ENCODE measurements around the gene TSNAXIP1. TPM values are rescaled to one million over a fixed set of nuclear protein-coding genes. Genes with fewer than 3 reads are reported as not detected.

Gene TSNAXIP1
- total and polyA plus RNA-seq, 9 of the 15 experiments (the other 6 are each of a cell fraction or from before 2014, with no cell fraction given), result 0.03 to 0.24 (median 0.11) TPM; not detected in 4

GRCh38 chr16:67860589-67861398 is 54.1 kb downstream of the TSNAXIP1 start:
- Histone ChIP-seq H3K36me3 (ENCODE audit: control insufficient read depth, insufficient read depth, low read length) (peaks cover 62% of the 10 kb centered on the region), H2AFZ (ENCODE audit: low read depth, low read length) (no peak overlapping the region), H3K9me1 (ENCODE audit: control insufficient read depth, insufficient read depth, low read length) (peaks cover 6% of the 10 kb centered on the region), H3K27ac (ENCODE audit: extremely low read depth, low read depth, low read length) (peak overlapping the region; percentile 23; the same call in 1 of the 3 replicates), H3K4me2 (ENCODE audit: insufficient read depth, low read length) (no peak overlapping the region), H3K9ac (ENCODE audit: insufficient read depth in 1 of 2, low read depth in 2 of 2, low read length in 2 of 2) (peak overlapping the region in 1 of 2 experiments; percentile 62; a peak in 1 of 4 replicates), H3K4me1 (replicated peaks in 1 of 2; ENCODE audit: control insufficient read depth in 2 of 2, insufficient read depth in 2 of 2, low read length in 2 of 2) (peaks cover 19 to 29% of the 10 kb centered on the region in 2 experiments), H4K20me1 (replicated peaks; ENCODE audit: control insufficient read depth, insufficient read depth, low read length) (peaks cover 43% of the 10 kb centered on the region), H3K9me3 (replicated peaks; ENCODE audit: control insufficient read depth, insufficient read depth, low read depth, low read length) (no peaks in the 10 kb centered on the region), H3K4me3 (no peak overlapping the region), H3K27me3 (ENCODE audit: control insufficient read depth in 2 of 2, insufficient read depth in 2 of 2, low read length in 2 of 2) (no peaks in the 10 kb centered on the region), H3K79me2 (ENCODE audit: control insufficient read depth, insufficient read depth, low read length) (peaks cover 85% of the 10 kb centered on the region)
- intact Hi-C loops (cut with micrococcal nuclease), result no loop called here
- in situ Hi-C loops (cut with MboI), result no loop called here
- TF ChIP-seq ZNF384 (IDR thresholded peaks at IDR 0.05; ENCODE audit: low read depth, low read length) (no peak), ZNF143 (CRISPR knock-in tag; IDR thresholded peaks at IDR 0.05) (no peak), FOSL1 (tag; conservative IDR thresholded peaks at IDR 0.05) (peak; percentile 80), DACH1 (IDR thresholded peaks at IDR 0.05; ENCODE audit: partially characterized antibody) (no peak), ATF1 (CRISPR knock-in tag; IDR thresholded peaks at IDR 0.05) (no peak), ATF1 (tag; IDR thresholded peaks at IDR 0.05) (no peak), ZNF695 (CRISPR knock-in tag; IDR thresholded peaks at IDR 0.05) (no peak), HMBOX1 (IDR thresholded peaks at IDR 0.05) (peak; percentile 92), JUN (IDR thresholded peaks at IDR 0.05; ENCODE audit: borderline replicate concordance, low read depth, low read length) (no peak), JUN (CRISPR knock-in tag; IDR thresholded peaks at IDR 0.05; ENCODE audit: borderline replicate concordance) (0 out of 2 replicates have a peak, but pooled peaks have one; percentile 37)
- TF ChIP-seq, protein P1, sequence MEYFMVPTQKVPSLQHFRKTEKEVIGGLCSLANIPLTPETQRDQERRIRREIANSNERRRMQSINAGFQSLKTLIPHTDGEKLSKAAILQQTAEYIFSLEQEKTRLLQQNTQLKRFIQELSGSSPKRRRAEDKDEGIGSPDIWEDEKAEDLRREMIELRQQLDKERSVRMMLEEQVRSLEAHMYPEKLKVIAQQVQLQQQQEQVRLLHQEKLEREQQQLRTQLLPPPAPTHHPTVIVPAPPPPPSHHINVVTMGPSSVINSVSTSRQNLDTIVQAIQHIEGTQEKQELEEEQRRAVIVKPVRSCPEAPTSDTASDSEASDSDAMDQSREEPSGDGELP (CRISPR knock-in tag; IDR thresholded peaks at IDR 0.05; ENCODE audit: borderline replicate concordance), result peak; percentile 28
- POLR2A ChIA-PET, result interaction anchor here (0.7 to 1.5 kb wide), 2 partner anchors 11 to 15 kb away, joined by 3 to 5 read pairs; no protein-coding TSS in a partner anchor
- BruUV-seq (replicated peaks), result no TSS peak
- ATAC-seq (peak; percentile 10; the same call in 1 of the 3 replicates), DNase-seq (ENCODE audit: extremely low read depth in 1 of 4, low spot score in 3 of 4) (peak in 1 of 4 experiments; percentile 41), FAIRE-seq (peak; percentile 19)
- 56% methylated on average over 8 of the region's 8 CpGs for WGBS (ENCODE audit: insufficient coverage, low coverage, missing lambda C conversion rate)
- CTCF ChIA-PET (ENCODE audit: low intra/inter-chr PET ratio), result no interaction called here

Data from K562 (cell line).